ENCODE measurements around the gene ZNF557.
"Not testable (repeated sequence)": the region's sequence is repeated elsewhere in the genome, so short reads cannot be mapped to it uniquely, and the experiment has no call there.

The ZNF557 gene

GRCh38 chr19:7069042-7069903, at the start of gene ZNF557:
Gene ZNF557, plus strand, starts transcription at chr19:7069703. Its CDS starts 5,372 bp downstream, at chr19:7075075.
- peak; percentile 58 for DNase-seq

GRCh38 chr19:7021331-7021730, 48.2 kb upstream of the ZNF557 start, which contains the start of gene MBD3L2B:
Gene MBD3L2B, minus strand, starts transcription at chr19:7021431. Its CDS starts 34 bp downstream, at chr19:7021397.
- DNase-seq, result not testable (repeated sequence)

GRCh38 chr19:7028790-7029189, 40.7 kb upstream of the ZNF557 start:
- DNase-seq, result not testable (repeated sequence)

- DNase-seq, result not testable (repeated sequence)
Observed at GRCh38 chr19:7030278-7030677, 39.2 kb upstream of the ZNF557 start, which contains the start of gene MBD3L5. Gene MBD3L5, plus strand, starts transcription at chr19:7030578. Its CDS starts 34 bp downstream, at chr19:7030612.

GRCh38 chr19:7040079-7040478, 29.4 kb upstream of the ZNF557 start, which contains the start of gene MBD3L4:
Gene MBD3L4, minus strand, starts transcription at chr19:7040179. Its CDS starts 35 bp downstream, at chr19:7040144.
- not testable (repeated sequence) for DNase-seq

GRCh38 chr19:7041563-7041962, 27.9 kb upstream of the ZNF557 start:
- not testable (repeated sequence) for DNase-seq

- not testable (repeated sequence) for DNase-seq
Observed at GRCh38 chr19:7049021-7049420, 20.5 kb upstream of the ZNF557 start, which contains the start of gene MBD3L2. Gene MBD3L2, plus strand, starts transcription at chr19:7049321. Its CDS starts 53 bp downstream, at chr19:7049374.

- DNase-seq, result not testable (repeated sequence)
Observed at GRCh38 chr19:7051421-7051820, 18.1 kb upstream of the ZNF557 start.

GRCh38 chr19:7052896-7053295, 16.6 kb upstream of the ZNF557 start:
- DNase-seq, result not testable (repeated sequence)

- DNase-seq, result not testable (repeated sequence)
Observed at GRCh38 chr19:7054635-7055368, 14.7 kb upstream of the ZNF557 start.

- not testable (repeated sequence) for DNase-seq
Observed at GRCh38 chr19:7055679-7056078, 13.8 kb upstream of the ZNF557 start.

GRCh38 chr19:7056371-7056770, 13.1 kb upstream of the ZNF557 start:
- not testable (repeated sequence) for DNase-seq

- DNase-seq, result not testable (repeated sequence)
Observed at GRCh38 chr19:7058576-7058975, 10.9 kb upstream of the ZNF557 start, which contains the start of gene MBD3L3. Gene MBD3L3, minus strand, starts transcription at chr19:7058676. Its CDS starts 71 bp downstream, at chr19:7058605.

- not testable (repeated sequence) for DNase-seq
Observed at GRCh38 chr19:7059977-7060376, 9.5 kb upstream of the ZNF557 start.

- DNase-seq, result no peak
Observed at GRCh38 chr19:7063339-7063738, 6.2 kb upstream of the ZNF557 start.

GRCh38 chr19:7063764-7064418, 5.6 kb upstream of the ZNF557 start:
- no peak for DNase-seq

- DNase-seq, result not testable (repeated sequence)
Observed at GRCh38 chr19:7067122-7067521, 2.4 kb upstream of the ZNF557 start.

- no peak for DNase-seq
Observed at GRCh38 chr19:7067716-7068115, 1.8 kb upstream of the ZNF557 start.

- no peak for DNase-seq
Observed at GRCh38 chr19:7068599-7068998, 904 bp upstream of the ZNF557 start.

GRCh38 chr19:7069904-7070226, 362 bp downstream of the ZNF557 start:
- DNase-seq, result no peak

GRCh38 chr19:7072541-7072940, 3.0 kb downstream of the ZNF557 start:
- no peak for DNase-seq

GRCh38 chr19:7074705-7075282, 5.3 kb downstream of the ZNF557 start:
- DNase-seq, result no peak

Measured in NCI-H524 treated with DMSO at 0.1 percent for 48 hours (cell line).